ENCODE data around the gene NCOA7.

NCOA7 gene

GRCh38 chr6:125807293-125807692 lies 16.5 kb downstream of the NCOA7 start:
- no peak overlapping the region for H3K4me3 ChIP-seq (ENCODE audit: low read length)
- DNase-seq (ENCODE audit: low read depth), result no peak
- TF ChIP-seq, protein P1, sequence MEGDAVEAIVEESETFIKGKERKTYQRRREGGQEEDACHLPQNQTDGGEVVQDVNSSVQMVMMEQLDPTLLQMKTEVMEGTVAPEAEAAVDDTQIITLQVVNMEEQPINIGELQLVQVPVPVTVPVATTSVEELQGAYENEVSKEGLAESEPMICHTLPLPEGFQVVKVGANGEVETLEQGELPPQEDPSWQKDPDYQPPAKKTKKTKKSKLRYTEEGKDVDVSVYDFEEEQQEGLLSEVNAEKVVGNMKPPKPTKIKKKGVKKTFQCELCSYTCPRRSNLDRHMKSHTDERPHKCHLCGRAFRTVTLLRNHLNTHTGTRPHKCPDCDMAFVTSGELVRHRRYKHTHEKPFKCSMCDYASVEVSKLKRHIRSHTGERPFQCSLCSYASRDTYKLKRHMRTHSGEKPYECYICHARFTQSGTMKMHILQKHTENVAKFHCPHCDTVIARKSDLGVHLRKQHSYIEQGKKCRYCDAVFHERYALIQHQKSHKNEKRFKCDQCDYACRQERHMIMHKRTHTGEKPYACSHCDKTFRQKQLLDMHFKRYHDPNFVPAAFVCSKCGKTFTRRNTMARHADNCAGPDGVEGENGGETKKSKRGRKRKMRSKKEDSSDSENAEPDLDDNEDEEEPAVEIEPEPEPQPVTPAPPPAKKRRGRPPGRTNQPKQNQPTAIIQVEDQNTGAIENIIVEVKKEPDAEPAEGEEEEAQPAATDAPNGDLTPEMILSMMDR (conservative IDR thresholded peaks at IDR 0.05; ENCODE audit: low read length), result no peak

DNA sequence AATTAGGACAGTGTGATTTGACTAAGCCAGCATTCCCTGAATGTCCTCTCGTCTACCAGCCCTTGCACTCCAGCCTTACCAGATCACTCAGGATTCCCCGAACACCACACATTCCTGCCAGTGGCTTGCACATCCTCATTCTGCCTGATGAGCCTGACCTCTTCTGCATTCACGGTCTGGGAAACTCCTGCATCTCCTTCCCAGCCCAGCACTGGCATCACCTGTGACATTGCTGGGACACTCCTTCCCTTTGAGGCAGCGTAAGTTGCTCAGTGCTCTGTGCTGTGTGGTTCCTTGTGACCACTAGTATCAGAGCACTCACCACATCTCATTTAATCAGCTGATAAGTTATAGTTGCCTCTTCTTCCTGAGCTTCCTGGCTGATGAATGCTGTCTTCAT lies 17.3 kb downstream of the NCOA7 start:
- TF ChIP-seq, protein P1 (conservative IDR thresholded peaks at IDR 0.05; ENCODE audit: low read length), result no peak
- H3K4me3 ChIP-seq (ENCODE audit: low read length), result no peak overlapping the region
- DNase-seq (ENCODE audit: low read depth), result no peak

- no peak for DNase-seq (ENCODE audit: low read depth)
- TF ChIP-seq, protein P1 (conservative IDR thresholded peaks at IDR 0.05; ENCODE audit: low read length), result no peak
- H3K4me3 ChIP-seq (ENCODE audit: low read length), result no peak overlapping the region
Measured at GRCh38 chr6:125808591-125808990, 17.8 kb downstream of the NCOA7 start.

DNA sequence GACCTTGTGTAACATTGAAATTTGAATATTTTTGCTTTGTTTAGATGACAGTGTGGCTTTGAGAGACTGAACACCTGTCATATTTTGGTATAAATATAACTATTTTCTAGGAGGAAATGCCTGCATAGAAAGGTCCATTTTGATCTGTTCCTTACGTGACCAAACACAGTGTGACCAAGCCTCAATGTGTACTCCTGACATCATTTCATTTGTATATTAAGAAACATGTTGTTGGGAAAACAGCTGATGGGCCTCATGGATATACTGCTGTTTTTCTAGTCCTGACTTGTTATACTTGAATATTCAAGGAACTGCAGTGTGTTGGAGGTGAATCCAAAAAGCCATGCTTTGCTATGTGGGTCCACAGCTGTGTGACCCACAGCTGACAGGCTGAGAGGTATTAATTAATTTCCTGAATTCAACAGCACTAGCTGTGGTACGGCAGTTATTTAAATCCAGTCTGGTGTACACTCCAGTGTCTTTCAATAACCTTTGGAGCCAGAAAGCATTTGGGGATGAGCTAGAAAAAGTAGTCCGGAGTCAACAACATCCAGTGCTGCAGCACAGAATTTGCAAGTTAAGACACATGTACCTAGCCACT lies 18.9 kb downstream of the NCOA7 start:
- no peak for DNase-seq (ENCODE audit: low read depth)
- H3K4me3 ChIP-seq (ENCODE audit: low read length), result no peak overlapping the region
- TF ChIP-seq, protein P1 (conservative IDR thresholded peaks at IDR 0.05; ENCODE audit: low read length), result no peak

GRCh38 chr6:125810445-125810844 lies 19.7 kb downstream of the NCOA7 start:
- H3K4me3 ChIP-seq (ENCODE audit: low read length), result no peak overlapping the region
- no peak for DNase-seq (ENCODE audit: low read depth)
- TF ChIP-seq, protein P1 (conservative IDR thresholded peaks at IDR 0.05; ENCODE audit: low read length), result no peak

- H3K4me3 ChIP-seq (ENCODE audit: low read length), result no peak overlapping the region
- no peak for DNase-seq (ENCODE audit: low read depth)
- TF ChIP-seq, protein P1 (conservative IDR thresholded peaks at IDR 0.05; ENCODE audit: low read length), result no peak
Measured at GRCh38 chr6:125811259-125811658, 20.5 kb downstream of the NCOA7 start.

- TF ChIP-seq, protein P1 (conservative IDR thresholded peaks at IDR 0.05; ENCODE audit: low read length), result no peak
- peak; percentile 93 for DNase-seq (ENCODE audit: low read depth)
- peak overlapping the region; percentile 36 for H3K4me3 ChIP-seq (ENCODE audit: low read length)
Measured at GRCh38 chr6:125812394-125813292, 21.9 kb downstream of the NCOA7 start.
